AG04449 (cell line): Measurements from ENCODE around the gene RLN3.

Experiments used
- CTCF ChIA-PET: fragments of 350-600 bp; formaldehyde crosslinking; extraction: SDS; loops from one replicate; lab custom pipeline; 2021; ENCODE audit warnings: antibody characterized with exemption; lab: Yijun Ruan, JAX
- POLR2A ChIA-PET: fragments of 400-600, 350-600 bp; formaldehyde crosslinking; extraction: SDS; loops from one replicate; lab custom pipeline; 2020; ENCODE audit warnings: antibody characterized with exemption, inconsistent platforms; lab: Yijun Ruan, JAX
- DNase-seq: peaks from one replicate; pipeline ENCODE4 v3.0.0-alpha.2; 2010; ENCODE audit warnings: low read depth, low spot score
- H3K4me3 ChIP-seq: 2 replicates; pipeline ENCODE4 v1.5.1; 2011; ENCODE audit warnings: low read depth, mild to moderate bottlenecking, control low read depth, low read length
- TF ChIP-seq, protein P1 (sequence below): IDR thresholded peaks from one replicate; pipeline ENCODE4 v1.5.1; 2011; ENCODE audit warnings: mild to moderate bottlenecking, moderate library complexity, low read length, control low read depth, inconsistent platforms; ENCODE audit not compliant: insufficient read depth; ENCODE audit errors: missing control alignments

The RLN3 gene

GRCh38 chr19:13984875-13985741, 42.8 kb upstream of the RLN3 start:
- ChIA-PET POLR2A (interaction anchor here (1.2 kb wide), 1 partner anchor 24 kb away, joined by 3 read pairs; no protein-coding TSS in a partner anchor), CTCF (interaction anchor here (0.7 to 1.3 kb wide), 2 partner anchors 23 to 32 kb away, joined by 3 read pairs; no protein-coding TSS in a partner anchor)
- TF ChIP-seq, protein P1, sequence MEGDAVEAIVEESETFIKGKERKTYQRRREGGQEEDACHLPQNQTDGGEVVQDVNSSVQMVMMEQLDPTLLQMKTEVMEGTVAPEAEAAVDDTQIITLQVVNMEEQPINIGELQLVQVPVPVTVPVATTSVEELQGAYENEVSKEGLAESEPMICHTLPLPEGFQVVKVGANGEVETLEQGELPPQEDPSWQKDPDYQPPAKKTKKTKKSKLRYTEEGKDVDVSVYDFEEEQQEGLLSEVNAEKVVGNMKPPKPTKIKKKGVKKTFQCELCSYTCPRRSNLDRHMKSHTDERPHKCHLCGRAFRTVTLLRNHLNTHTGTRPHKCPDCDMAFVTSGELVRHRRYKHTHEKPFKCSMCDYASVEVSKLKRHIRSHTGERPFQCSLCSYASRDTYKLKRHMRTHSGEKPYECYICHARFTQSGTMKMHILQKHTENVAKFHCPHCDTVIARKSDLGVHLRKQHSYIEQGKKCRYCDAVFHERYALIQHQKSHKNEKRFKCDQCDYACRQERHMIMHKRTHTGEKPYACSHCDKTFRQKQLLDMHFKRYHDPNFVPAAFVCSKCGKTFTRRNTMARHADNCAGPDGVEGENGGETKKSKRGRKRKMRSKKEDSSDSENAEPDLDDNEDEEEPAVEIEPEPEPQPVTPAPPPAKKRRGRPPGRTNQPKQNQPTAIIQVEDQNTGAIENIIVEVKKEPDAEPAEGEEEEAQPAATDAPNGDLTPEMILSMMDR: no peak
- H3K4me3 ChIP-seq: no peak overlapping the region
- no peak for DNase-seq

DNA sequence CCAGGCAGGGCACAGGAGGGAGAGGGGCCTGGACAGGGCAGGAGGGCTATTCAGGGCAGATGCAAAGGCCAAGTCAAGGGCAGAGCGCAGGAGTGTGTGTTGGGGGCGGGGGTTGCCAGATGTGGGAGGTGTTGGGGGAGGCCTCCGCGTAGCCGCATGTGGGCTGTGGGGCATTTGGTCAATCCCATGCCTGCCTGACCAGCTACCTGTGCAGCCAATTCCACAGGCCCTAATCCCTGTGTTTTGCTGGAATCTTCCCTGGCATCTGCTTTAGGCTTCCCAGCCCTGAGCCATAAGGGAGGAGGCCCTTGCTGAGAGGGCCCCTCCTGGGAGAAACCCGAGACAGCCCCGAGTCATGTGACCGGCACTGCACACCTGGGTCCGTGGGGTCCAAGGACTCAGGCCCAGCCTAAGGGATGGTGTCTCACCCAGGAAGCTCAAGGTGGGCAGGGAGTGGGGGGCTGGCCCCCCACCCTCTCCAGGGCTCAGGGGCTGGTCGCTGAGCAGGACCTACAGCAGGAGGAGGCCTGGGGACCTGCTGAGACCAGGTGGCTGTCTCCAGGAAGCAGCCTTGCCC, 42.1 kb upstream of the RLN3 start:
- ChIA-PET CTCF (interaction anchor here (1.0 to 1.7 kb wide), 3 partner anchors 16 to 24 kb away, joined by 3 to 5 read pairs (median 3); no protein-coding TSS in a partner anchor), POLR2A (interaction anchor here (1.2 kb wide), 1 partner anchor 24 kb away, joined by 3 read pairs; no protein-coding TSS in a partner anchor)
- TF ChIP-seq, protein P1: no peak
- DNase-seq: no peak
- no peak overlapping the region; the same call in 1 of the 2 replicates for H3K4me3 ChIP-seq

- TF ChIP-seq, protein P1: no peak
- DNase-seq: no peak
- POLR2A ChIA-PET: no interaction called here
- H3K4me3 ChIP-seq: peak overlapping the region; percentile 20
- CTCF ChIA-PET: interaction anchor here (1.0 to 1.7 kb wide), 2 partner anchors 16 kb away, joined by 3 to 5 read pairs; no protein-coding TSS in a partner anchor
Observed at GRCh38 chr19:13986348-13986904, 41.5 kb upstream of the RLN3 start.

GRCh38 chr19:13987101-13987890, 40.7 kb upstream of the RLN3 start:
- ChIA-PET POLR2A (interaction anchor here (0.6 kb wide), 1 partner anchor 10 kb away, joined by 3 read pairs; no protein-coding TSS in a partner anchor), CTCF (interaction anchor here (1.0 to 1.7 kb wide), 3 partner anchors 11 to 17 kb away, joined by 3 to 5 read pairs (median 4); no protein-coding TSS in a partner anchor)
- no peak for DNase-seq
- TF ChIP-seq, protein P1: no peak
- no peak overlapping the region for H3K4me3 ChIP-seq

DNA sequence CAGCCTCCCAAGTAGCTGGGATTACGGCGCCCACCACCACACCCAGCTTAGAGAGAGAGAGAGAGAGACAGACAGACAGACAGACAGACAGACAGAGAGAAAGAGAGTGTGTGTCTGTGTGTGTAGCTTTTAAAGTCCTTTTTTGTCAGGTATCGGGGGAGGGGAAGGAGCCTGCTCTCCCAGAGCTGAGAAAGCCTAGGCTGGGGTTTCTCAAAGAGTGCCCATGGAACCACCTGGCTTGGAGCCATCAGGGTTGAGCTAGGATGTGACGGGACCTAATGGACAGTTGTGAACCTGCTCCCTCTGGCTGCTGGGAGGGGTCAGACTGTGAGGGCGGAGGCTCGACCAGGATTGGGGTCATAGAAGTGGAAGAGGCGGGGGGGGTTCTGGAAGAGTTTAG, 38.5 kb upstream of the RLN3 start:
- no peak for DNase-seq
- ChIA-PET CTCF (no interaction called here), POLR2A (no interaction called here)
- TF ChIP-seq, protein P1: no peak
- no peak overlapping the region for H3K4me3 ChIP-seq
